ENCODE data around the gene HS3ST5.
A peak's percentile ranks its signal among the peaks of the same experiment; 100 is the strongest.

The HS3ST5 gene

GRCh38 chr6:114101255-114101654 is 241.6 kb downstream of the HS3ST5 start:
- Histone ChIP-seq H3K9me3 (replicated peaks; ENCODE audit: insufficient read depth, low read length) (no peaks in the 10 kb centered on the region), H3F3A (ENCODE audit: insufficient read depth, low read length) (no peaks in the 10 kb centered on the region), H3K9me2 (replicated peaks; ENCODE audit: insufficient read depth, low read length) (no peaks in the 10 kb centered on the region), H3K4me2 (ENCODE audit: low read depth, low read length) (no peak overlapping the region), H3K9ac (ENCODE audit: low read length) (no peak overlapping the region), H3K27ac (ENCODE audit: low read length) (no peak overlapping the region), H4K20me1 (ENCODE audit: insufficient read depth, low read length) (no peaks in the 10 kb centered on the region), H2AFZ (ENCODE audit: low read length) (no peak overlapping the region), H3K4me3 (ENCODE audit: low read length) (no peak overlapping the region), H3K79me2 (ENCODE audit: low read length) (no peaks in the 10 kb centered on the region), H3K27me3 (replicated peaks; ENCODE audit: insufficient read depth, low read length) (no peaks in the 10 kb centered on the region), H3K4me1 (ENCODE audit: low read length) (no peaks in the 10 kb centered on the region), H3K36me3 (replicated peaks; ENCODE audit: insufficient read depth, low read length) (no peaks in the 10 kb centered on the region)
- TF ChIP-seq EZH2 (optimal IDR thresholded peaks at IDR 0.05; ENCODE audit: low read depth, low read length), result no peak
- no peak for TF ChIP-seq CTCF (IDR thresholded peaks at IDR 0.05; ENCODE audit: low read length)
- TF ChIP-seq EZH2phosphoT487 (IDR thresholded peaks at IDR 0.05; ENCODE audit: low read length), result no peak
- no peak for DNase-seq

- Histone ChIP-seq H3K27me3 (replicated peaks; ENCODE audit: insufficient read depth, low read length) (no peaks in the 10 kb centered on the region), H4K20me1 (ENCODE audit: insufficient read depth, low read length) (no peaks in the 10 kb centered on the region), H2AFZ (ENCODE audit: low read length) (no peak overlapping the region), H3F3A (ENCODE audit: insufficient read depth, low read length) (no peaks in the 10 kb centered on the region), H3K4me3 (ENCODE audit: low read length) (no peak overlapping the region), H3K9me2 (replicated peaks; ENCODE audit: insufficient read depth, low read length) (no peaks in the 10 kb centered on the region), H3K4me2 (ENCODE audit: low read depth, low read length) (no peak overlapping the region), H3K9ac (ENCODE audit: low read length) (no peak overlapping the region), H3K9me3 (replicated peaks; ENCODE audit: insufficient read depth, low read length) (no peaks in the 10 kb centered on the region), H3K36me3 (replicated peaks; ENCODE audit: insufficient read depth, low read length) (no peaks in the 10 kb centered on the region), H3K27ac (ENCODE audit: low read length) (no peak overlapping the region), H3K79me2 (ENCODE audit: low read length) (no peaks in the 10 kb centered on the region), H3K4me1 (ENCODE audit: low read length) (no peaks in the 10 kb centered on the region)
- no peak for DNase-seq
- TF ChIP-seq CTCF (IDR thresholded peaks at IDR 0.05; ENCODE audit: low read length), result no peak
- TF ChIP-seq EZH2phosphoT487 (IDR thresholded peaks at IDR 0.05; ENCODE audit: low read length), result no peak
- no peak for TF ChIP-seq EZH2 (optimal IDR thresholded peaks at IDR 0.05; ENCODE audit: low read depth, low read length)
Measured at GRCh38 chr6:114100215-114100994, 242.4 kb downstream of the HS3ST5 start.

- no peaks in the 10 kb centered on the region for H4K20me1 ChIP-seq (ENCODE audit: insufficient read depth, low read length)
- H3K9me3 ChIP-seq (replicated peaks; ENCODE audit: insufficient read depth, low read length), result no peaks in the 10 kb centered on the region
- TF ChIP-seq EZH2phosphoT487 (IDR thresholded peaks at IDR 0.05; ENCODE audit: low read length) (no peak), EZH2 (optimal IDR thresholded peaks at IDR 0.05; ENCODE audit: low read depth, low read length) (no peak), CTCF (IDR thresholded peaks at IDR 0.05; ENCODE audit: low read length) (peak; percentile 79)
- no peaks in the 10 kb centered on the region for H3F3A ChIP-seq (ENCODE audit: insufficient read depth, low read length)
- no peaks in the 10 kb centered on the region for H3K4me1 ChIP-seq (ENCODE audit: low read length)
- H3K4me2 ChIP-seq (ENCODE audit: low read depth, low read length), result no peak overlapping the region
- no peaks in the 10 kb centered on the region for H3K79me2 ChIP-seq (ENCODE audit: low read length)
- H3K4me3 ChIP-seq (ENCODE audit: low read length), result no peak overlapping the region
- H3K27ac ChIP-seq (ENCODE audit: low read length), result no peak overlapping the region
- H3K27me3 ChIP-seq (replicated peaks; ENCODE audit: insufficient read depth, low read length), result no peaks in the 10 kb centered on the region
- no peaks in the 10 kb centered on the region for H3K9me2 ChIP-seq (replicated peaks; ENCODE audit: insufficient read depth, low read length)
- no peak overlapping the region for H3K9ac ChIP-seq (ENCODE audit: low read length)
- DNase-seq, result peak; percentile 56
- no peaks in the 10 kb centered on the region for H3K36me3 ChIP-seq (replicated peaks; ENCODE audit: insufficient read depth, low read length)
- no peak overlapping the region for H2AFZ ChIP-seq (ENCODE audit: low read length)
Measured at GRCh38 chr6:114096561-114097172, 246.2 kb downstream of the HS3ST5 start.

Data from MM.1S (cell line).